Activated CD4-positive, alpha-beta memory T cell treated with anti-CD3 and anti-CD28 coated beads, Interleukin-2, amount 10 ng/mL, durations not matched to agents 7 days and 5 days (primary cell): ENCODE results near the gene TARS3. TPM values are rescaled to one million over a fixed set of nuclear protein-coding genes. Genes with fewer than 3 reads are reported as not detected.
"Not testable (repeated sequence)": the region's sequence is repeated elsewhere in the genome, so short reads cannot be mapped to it uniquely, and the experiment has no call there.

Experiments
- CTCF ChIA-PET: fragments of 350-600 bp; sonication (Branson Sonifier 250); formaldehyde crosslinking; loops from one replicate; lab custom pipeline; 2021; ENCODE audit warnings: antibody characterized with exemption, inconsistent platforms; lab: Charles Lee
- POLR2A ChIA-PET: fragments of 350-600 bp; sonication (Branson Sonifier 250); formaldehyde crosslinking; loops from one replicate; lab custom pipeline; 2021; ENCODE audit warnings: antibody characterized with exemption; lab: Charles Lee
- DNase-seq: peaks from one replicate; pipeline ENCODE4 v3.0.0-alpha.2; 2020
- H3K27ac Mint-ChIP-seq: one replicate; pipeline ENCODE4 v1.8.0; 2021; ENCODE audit warnings: mild to moderate bottlenecking, mixed read lengths
- H3K27me3 Mint-ChIP-seq: one replicate; pipeline ENCODE4 v1.8.0; 2021; ENCODE audit warnings: mixed read lengths
- H3K36me3 Mint-ChIP-seq: one replicate; pipeline ENCODE4 v1.8.0; 2021; ENCODE audit warnings: low read depth, mixed read lengths
- H3K4me1 Mint-ChIP-seq: one replicate; pipeline ENCODE4 v1.8.0; 2021; ENCODE audit warnings: mixed read lengths
- H3K4me3 Mint-ChIP-seq: one replicate; pipeline ENCODE4 v1.8.0; 2021; ENCODE audit warnings: mild to moderate bottlenecking, mixed read lengths
- H3K9me3 Mint-ChIP-seq: one replicate; pipeline ENCODE4 v1.8.0; 2021; ENCODE audit warnings: mixed read lengths
- total RNA-seq, 2 experiments: library from RNA; stranded (reverse); gene quantifications; one replicate each; pipeline ENCODE4 v1.2.3, GENCODE V29; 2021

TARS3 gene
- 10 to 100 TPM; 10.3 to 12.3 TPM for total RNA-seq

- ChIA-PET POLR2A (interaction anchor here (0.7 to 1.9 kb wide), 12 partner anchors 10 to 429 kb away, joined by 3 to 12 read pairs (median 8); partner anchors contain the start of genes SNRPA1 and TM2D3), CTCF (interaction anchor here (1.0 to 1.9 kb wide), 8 partner anchors 22 to 436 kb away, joined by 3 to 9 read pairs (median 6); partner anchors contain the start of gene SNRPA1)
- Mint-ChIP-seq H3K4me1 (peaks cover 13% of the 10 kb centered on the region), H3K9me3 (no peaks in the 10 kb centered on the region), H3K27me3 (no peaks in the 10 kb centered on the region), H3K4me3 (peak within 1 kb of the TSS; percentile 85), H3K27ac (peak within 1 kb of the TSS; percentile 94), H3K36me3 (peaks cover 33% of the 10 kb centered on the region)
- peak; percentile 95 for DNase-seq
Observed at GRCh38 chr15:101723874-101724674, at the start of gene TARS3. Gene TARS3 (minus strand): TSS chr15:101724473. CDS start chr15:101724387, 86 bp downstream.

DNA sequence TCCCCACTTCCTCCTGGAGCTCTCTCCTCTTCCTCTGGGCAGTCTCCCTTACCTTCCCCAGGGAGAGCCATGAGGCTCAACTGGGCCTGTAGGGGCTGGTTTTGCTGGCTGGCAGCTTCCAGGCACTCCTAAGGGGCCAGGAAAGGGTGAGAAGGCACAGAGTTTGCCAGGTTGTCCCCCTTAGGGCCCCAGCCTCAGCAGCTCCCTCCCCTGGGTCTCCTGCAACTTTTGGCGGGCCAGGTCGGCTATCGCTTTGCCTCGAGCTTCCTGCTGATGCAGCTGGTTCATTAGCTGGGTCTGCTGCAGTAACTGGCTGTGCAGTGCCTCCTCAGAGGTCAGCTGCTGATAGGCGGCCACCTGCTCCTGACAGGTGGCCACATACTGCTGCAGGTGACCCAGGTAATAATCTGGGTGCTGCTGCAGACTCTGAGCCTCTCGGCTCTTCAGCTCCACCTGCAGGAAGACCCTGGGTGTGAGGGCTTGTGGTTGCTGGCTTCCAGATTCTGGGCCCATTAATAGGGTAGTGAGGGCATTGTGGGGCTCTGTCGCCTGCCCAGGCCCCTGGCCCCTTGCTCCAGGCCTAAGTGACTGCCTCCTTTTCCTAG, 49.3 kb upstream of the TARS3 start:
- DNase-seq, result peak; percentile 26
- Mint-ChIP-seq H3K27ac (no peak overlapping the region), H3K9me3 (no peaks in the 10 kb centered on the region), H3K27me3 (no peaks in the 10 kb centered on the region), H3K4me3 (no peak overlapping the region), H3K36me3 (no peaks in the 10 kb centered on the region), H3K4me1 (no peaks in the 10 kb centered on the region)
- ChIA-PET POLR2A (no interaction called here), CTCF (no interaction called here)

GRCh38 chr15:101772921-101773320, 48.6 kb upstream of the TARS3 start:
- ChIA-PET POLR2A (no interaction called here), CTCF (no interaction called here)
- H3K4me1 Mint-ChIP-seq, result no peaks in the 10 kb centered on the region
- H3K27me3 Mint-ChIP-seq, result no peaks in the 10 kb centered on the region
- H3K36me3 Mint-ChIP-seq, result no peaks in the 10 kb centered on the region
- no peak for DNase-seq
- no peak overlapping the region for H3K27ac Mint-ChIP-seq
- no peak overlapping the region for H3K4me3 Mint-ChIP-seq
- no peaks in the 10 kb centered on the region for H3K9me3 Mint-ChIP-seq

- H3K36me3 Mint-ChIP-seq, H3K27me3 Mint-ChIP-seq, POLR2A ChIA-PET, H3K4me3 Mint-ChIP-seq, H3K9me3 Mint-ChIP-seq, H3K27ac Mint-ChIP-seq, H3K4me1 Mint-ChIP-seq, CTCF ChIA-PET, DNase-seq: not testable (repeated sequence)
Observed at GRCh38 chr15:101767083-101767640, 42.9 kb upstream of the TARS3 start.

- H3K36me3 Mint-ChIP-seq, result peaks cover 3% of the 10 kb centered on the region
- ChIA-PET POLR2A (no interaction called here), CTCF (no interaction called here)
- DNase-seq, result no peak
- H3K9me3 Mint-ChIP-seq, result no peaks in the 10 kb centered on the region
- no peak overlapping the region for H3K27ac Mint-ChIP-seq
- no peaks in the 10 kb centered on the region for H3K27me3 Mint-ChIP-seq
- H3K4me1 Mint-ChIP-seq, result no peaks in the 10 kb centered on the region
- H3K4me3 Mint-ChIP-seq, result no peak overlapping the region
Observed at GRCh38 chr15:101765772-101766456, 41.6 kb upstream of the TARS3 start.

DNA sequence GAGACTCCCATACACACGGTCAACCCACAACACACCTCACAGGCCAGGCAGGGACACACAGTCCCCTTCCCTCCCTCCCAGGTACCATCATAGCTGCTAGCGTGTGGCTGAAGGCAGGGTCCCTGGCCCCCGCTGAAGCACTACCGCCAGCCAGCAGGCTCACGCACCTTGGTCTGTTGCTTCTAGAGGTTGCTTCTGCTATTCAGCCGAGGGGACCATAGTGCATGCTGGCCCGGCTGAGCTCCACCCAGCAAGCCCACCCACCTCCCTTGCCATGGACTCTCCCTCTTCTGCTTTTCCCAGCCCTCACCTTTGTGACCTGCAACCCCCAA, 41.0 kb upstream of the TARS3 start:
- H3K4me1 Mint-ChIP-seq, H3K9me3 Mint-ChIP-seq, H3K27me3 Mint-ChIP-seq, CTCF ChIA-PET, H3K27ac Mint-ChIP-seq, H3K36me3 Mint-ChIP-seq, H3K4me3 Mint-ChIP-seq, POLR2A ChIA-PET, DNase-seq: not testable (repeated sequence)

GRCh38 chr15:101764669-101765339, 40.5 kb upstream of the TARS3 start:
- H3K27ac Mint-ChIP-seq, DNase-seq, H3K27me3 Mint-ChIP-seq, H3K36me3 Mint-ChIP-seq, H3K4me1 Mint-ChIP-seq, H3K9me3 Mint-ChIP-seq, CTCF ChIA-PET, POLR2A ChIA-PET, H3K4me3 Mint-ChIP-seq: not testable (repeated sequence)

- POLR2A ChIA-PET, result not testable (repeated sequence)
- CTCF ChIA-PET, result interaction anchor here (1.0 to 1.2 kb wide), 2 partner anchors 23 to 93 kb away, joined by 3 read pairs; partner anchors contain the start of gene TARS3
Observed at GRCh38 chr15:101746716-101747082, 22.4 kb upstream of the TARS3 start.

GRCh38 chr15:101734837-101735236, 10.6 kb upstream of the TARS3 start:
- H3K4me3 Mint-ChIP-seq, H3K27ac Mint-ChIP-seq, POLR2A ChIA-PET, H3K36me3 Mint-ChIP-seq, H3K27me3 Mint-ChIP-seq, DNase-seq, CTCF ChIA-PET, H3K4me1 Mint-ChIP-seq, H3K9me3 Mint-ChIP-seq: not testable (repeated sequence)

More at GRCh38 chr15:101746716-101747082, 22.4 kb upstream of the TARS3 start:
- DNase-seq, H3K9me3 Mint-ChIP-seq, H3K27me3 Mint-ChIP-seq, H3K27ac Mint-ChIP-seq, H3K4me1 Mint-ChIP-seq: not testable (repeated sequence)
- Mint-ChIP-seq H3K4me3 (peak overlapping the region; percentile 71), H3K36me3 (peaks cover 15% of the 10 kb centered on the region)

- no peaks in the 10 kb centered on the region for H3K4me1 Mint-ChIP-seq
- ChIA-PET CTCF (no interaction called here), POLR2A (no interaction called here)
- H3K27me3 Mint-ChIP-seq, result no peaks in the 10 kb centered on the region
- H3K9me3 Mint-ChIP-seq, result no peaks in the 10 kb centered on the region
- no peak for DNase-seq
- no peak overlapping the region for H3K4me3 Mint-ChIP-seq
- no peak overlapping the region for H3K27ac Mint-ChIP-seq
- H3K36me3 Mint-ChIP-seq, result no peaks in the 10 kb centered on the region
Observed at GRCh38 chr15:101733545-101733944, 9.3 kb upstream of the TARS3 start.

- ChIA-PET POLR2A (no interaction called here), CTCF (no interaction called here)
- H3K27ac Mint-ChIP-seq, result no peak overlapping the region
Observed at GRCh38 chr15:101732772-101733171, 8.5 kb upstream of the TARS3 start.

DNA sequence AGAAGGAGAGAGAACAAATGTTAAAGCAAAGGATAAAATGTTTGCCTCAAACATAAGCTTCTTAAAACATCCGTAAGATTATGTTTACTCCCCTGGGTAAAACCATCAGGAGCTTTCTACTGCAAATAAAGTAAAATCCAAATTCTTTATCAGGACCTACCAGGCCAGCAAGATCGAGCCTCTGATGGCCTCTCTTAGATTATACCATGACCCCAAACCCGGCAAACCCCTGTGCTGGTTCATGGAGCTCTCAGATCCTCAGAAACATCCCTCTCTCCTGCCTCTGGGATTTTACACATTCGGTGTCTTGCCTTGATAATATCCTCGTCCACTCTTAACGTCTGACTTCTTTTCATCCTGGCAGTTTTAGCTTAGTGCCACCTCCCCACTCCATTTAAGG, 7.5 kb upstream of the TARS3 start:
- Mint-ChIP-seq H3K9me3 (no peaks in the 10 kb centered on the region), H3K27me3 (no peaks in the 10 kb centered on the region), H3K4me1 (no peaks in the 10 kb centered on the region), H3K4me3 (no peak overlapping the region), H3K27ac (no peak overlapping the region), H3K36me3 (no peaks in the 10 kb centered on the region)
- ChIA-PET CTCF (no interaction called here), POLR2A (no interaction called here)
- no peak for DNase-seq

More at GRCh38 chr15:101732772-101733171, 8.5 kb upstream of the TARS3 start:
- H3K27me3 Mint-ChIP-seq, result no peaks in the 10 kb centered on the region
- H3K4me3 Mint-ChIP-seq, result no peak overlapping the region
- DNase-seq, result no peak
- H3K36me3 Mint-ChIP-seq, result no peaks in the 10 kb centered on the region
- no peaks in the 10 kb centered on the region for H3K9me3 Mint-ChIP-seq
- H3K4me1 Mint-ChIP-seq, result no peaks in the 10 kb centered on the region

GRCh38 chr15:101727186-101727585, 2.9 kb upstream of the TARS3 start:
- no peaks in the 10 kb centered on the region for H3K27me3 Mint-ChIP-seq
- no peaks in the 10 kb centered on the region for H3K9me3 Mint-ChIP-seq
- H3K4me1 Mint-ChIP-seq, result peaks cover 10% of the 10 kb centered on the region
- POLR2A ChIA-PET, result no interaction called here
- no peak overlapping the region for H3K27ac Mint-ChIP-seq
- CTCF ChIA-PET, result no interaction called here
- H3K4me3 Mint-ChIP-seq, result no peak overlapping the region
- H3K36me3 Mint-ChIP-seq, result peaks cover 7% of the 10 kb centered on the region
- no peak for DNase-seq
